Activated T-cell treated with anti-CD3 and anti-CD28 coated beads, Interleukin-2, amount 50 U/mL, for 1 hour (primary cell): ENCODE measurements around the gene HJV.

Source experiments
- DNase-seq: peaks from one replicate; pipeline ENCODE4 v3.0.0-alpha.2; 2020

The HJV gene

GRCh38 chr1:146021050-146021445 lies 487 bp downstream of the HJV start:
- no peak for DNase-seq

GRCh38 chr1:146020058-146021049 lies 1.2 kb downstream of the HJV start:
- no peak for DNase-seq

GRCh38 chr1:146019231-146020057 lies 2.1 kb downstream of the HJV start:
- DNase-seq = no peak

- no peak for DNase-seq
These were observed 4.6 kb downstream of the HJV start for GRCh38 chr1:146016891-146017290.

GRCh38 chr1:146013559-146013922 lies 8.0 kb downstream of the HJV start:
- no peak for DNase-seq

- no peak for DNase-seq
These were observed 8.6 kb downstream of the HJV start for GRCh38 chr1:146012703-146013558.

GRCh38 chr1:146010126-146010738 lies 11.3 kb downstream of the HJV start:
- no peak for DNase-seq

GRCh38 chr1:146007489-146008133 lies 13.9 kb downstream of the HJV start:
- no peak for DNase-seq

- DNase-seq = no peak
These were observed 19.8 kb downstream of the HJV start for GRCh38 chr1:146001709-146002108.

GRCh38 chr1:145999321-146000024 lies 22.1 kb downstream of the HJV start:
- peak; percentile 19 for DNase-seq

GRCh38 chr1:145997718-145998023 lies 23.9 kb downstream of the HJV start:
- DNase-seq = peak; percentile 7

- DNase-seq = peak; percentile 61
These were observed 24.4 kb downstream of the HJV start for GRCh38 chr1:145997016-145997717.

GRCh38 chr1:145996433-145997015 lies 25.0 kb downstream of the HJV start, which contains the start of gene TXNIP:
TXNIP (minus strand) TSS chr1:145996579; CDS start chr1:145996266, 313 bp downstream.
- peak; percentile 84 for DNase-seq

GRCh38 chr1:145995964-145996432 lies 25.5 kb downstream of the HJV start:
- peak; percentile 34 for DNase-seq

GRCh38 chr1:145995148-145995881 lies 26.2 kb downstream of the HJV start:
- peak; percentile 10 for DNase-seq

GRCh38 chr1:145994391-145995120 lies 27.0 kb downstream of the HJV start:
- DNase-seq = peak; percentile 44

- peak; percentile 11 for DNase-seq
These were observed 27.7 kb downstream of the HJV start for GRCh38 chr1:145993618-145994390.
